ENCODE data around the gene PKHD1. TPM values are rescaled to one million over a fixed set of nuclear protein-coding genes. Genes with fewer than 3 reads are reported as not detected.

Gene PKHD1
- total RNA-seq, 1 donor from 2014 or later = not detected

GRCh38 chr6:51678274-51678673 is 409.1 kb downstream of the PKHD1 start:
- Histone ChIP-seq H3K9me3 (no peaks in the 10 kb centered on the region), H3K27ac (no peak overlapping the region), H3K4me1 (no peaks in the 10 kb centered on the region), H3K27me3 (no peaks in the 10 kb centered on the region), H3K36me3 (no peaks in the 10 kb centered on the region), H3K4me3 (no peak overlapping the region)
- DNase-seq (ENCODE audit: low spot score in 2 of 2) = no peak
- TF ChIP-seq CTCF (IDR thresholded peaks at IDR 0.05) = no peak
- intact Hi-C loops (cut with DNase I) = no loop called here

- no peaks in the 10 kb centered on the region for H3K27me3 ChIP-seq
- H3K9me3 ChIP-seq = no peaks in the 10 kb centered on the region
- intact Hi-C loops (cut with DNase I) = no loop called here
These were observed 411.5 kb downstream of the PKHD1 start for GRCh38 chr6:51675922-51676275.

GRCh38 chr6:51675020-51675921 is 412.1 kb downstream of the PKHD1 start:
- TF ChIP-seq CTCF (IDR thresholded peaks at IDR 0.05) = no peak
- intact Hi-C loops (cut with DNase I) = no loop called here

More at GRCh38 chr6:51675922-51676275, 411.5 kb downstream of the PKHD1 start:
- TF ChIP-seq CTCF (IDR thresholded peaks at IDR 0.05) = no peak
- no peak for DNase-seq (ENCODE audit: low spot score in 2 of 2)
- H3K36me3 ChIP-seq = no peaks in the 10 kb centered on the region
- no peaks in the 10 kb centered on the region for H3K4me1 ChIP-seq
- no peak overlapping the region for H3K27ac ChIP-seq
- no peak overlapping the region for H3K4me3 ChIP-seq

GRCh38 chr6:51663525-51663924 is 423.9 kb downstream of the PKHD1 start:
- H3K4me3 ChIP-seq = no peak overlapping the region
- no peak overlapping the region for H3K27ac ChIP-seq
- intact Hi-C loops (cut with DNase I) = no loop called here
- DNase-seq (ENCODE audit: low spot score in 2 of 2) = no peak
- H3K4me1 ChIP-seq = no peaks in the 10 kb centered on the region
- H3K36me3 ChIP-seq = no peaks in the 10 kb centered on the region
- no peaks in the 10 kb centered on the region for H3K27me3 ChIP-seq
- no peak for TF ChIP-seq CTCF (IDR thresholded peaks at IDR 0.05)
- no peaks in the 10 kb centered on the region for H3K9me3 ChIP-seq

More at GRCh38 chr6:51675020-51675921, 412.1 kb downstream of the PKHD1 start:
- no peak for DNase-seq (ENCODE audit: low spot score in 2 of 2)
- Histone ChIP-seq H3K27ac (no peak overlapping the region), H3K4me1 (no peaks in the 10 kb centered on the region), H3K36me3 (no peaks in the 10 kb centered on the region), H3K4me3 (no peak overlapping the region), H3K9me3 (no peaks in the 10 kb centered on the region), H3K27me3 (no peaks in the 10 kb centered on the region)

GRCh38 chr6:51660767-51661166 is 426.6 kb downstream of the PKHD1 start:
- no peak overlapping the region for H3K27ac ChIP-seq
- no peak for TF ChIP-seq CTCF (IDR thresholded peaks at IDR 0.05)
- H3K27me3 ChIP-seq = no peaks in the 10 kb centered on the region
- H3K36me3 ChIP-seq = no peaks in the 10 kb centered on the region
- no peaks in the 10 kb centered on the region for H3K4me1 ChIP-seq
- no peak overlapping the region for H3K4me3 ChIP-seq
- intact Hi-C loops (cut with DNase I) = no loop called here
- H3K9me3 ChIP-seq = no peaks in the 10 kb centered on the region
- DNase-seq (ENCODE audit: low spot score in 2 of 2) = no peak
